Muscle of leg (tissue), 11 donors: ENCODE results near the gene HSD11B1L. TPM values are rescaled to one million over a fixed set of nuclear protein-coding genes. Genes with fewer than 3 reads are reported as not detected.
"Not testable (repeated sequence)": the region's sequence is repeated elsewhere in the genome, so short reads cannot be mapped to it uniquely, and the experiment has no call there.

ENCODE experiments used
- DNase-seq: peaks from one replicate; pipeline ENCODE4 v3.0.0; 2013
- H3K27ac ChIP-seq: one replicate; pipeline ENCODE4 v1.5.1; 2013; ENCODE audit warnings: mild to moderate bottlenecking, low read length, control low read depth
- H3K27me3 ChIP-seq: one replicate; pipeline ENCODE4 v1.6.1; 2013; ENCODE audit warnings: low read length; ENCODE audit not compliant: control insufficient read depth, insufficient read depth
- H3K36me3 ChIP-seq: one replicate; pipeline ENCODE4 v1.6.1; 2013; ENCODE audit warnings: low read length; ENCODE audit not compliant: control insufficient read depth, insufficient read depth
- H3K4me1 ChIP-seq: one replicate; pipeline ENCODE4 v1.6.1; 2013; ENCODE audit warnings: low read length; ENCODE audit not compliant: control insufficient read depth, insufficient read depth
- H3K4me3 ChIP-seq: one replicate; pipeline ENCODE4 v1.5.1; 2013; ENCODE audit warnings: low read length, control low read depth
- H3K9me3 ChIP-seq: replicated peaks from 2 replicates; pipeline ENCODE4 v1.6.1; 2013; ENCODE audit warnings: low read depth, low read length; ENCODE audit not compliant: control insufficient read depth
- WGBS: methylation state at CpG from one replicate; pipeline ENCODE4 v1.1.5; 2013; ENCODE audit warnings: missing lambda C conversion rate; ENCODE audit not compliant: insufficient coverage; 5-methylcytosine and 5-hydroxymethylcytosine counted together
- polyA plus RNA-seq, 8 donors: library from polyadenylated mRNA; unstranded; fragments of 120-200 nt; gene quantifications; one replicate each; pipeline versions ENCODE4 v1.2.1 to v1.2.3, GENCODE V29; 2013; ENCODE audit warnings: inconsistent platforms in 1 of 8, low replicate concordance in 1 of 8; ENCODE audit not compliant: insufficient read length in 8 of 8, insufficient read depth in 1 of 8
- total RNA-seq: library from RNA; stranded (reverse); fragments of 120-200 nt; gene quantifications from one replicate; pipeline ENCODE4 v1.2.4, GENCODE V29; 2013

Gene HSD11B1L
- total and polyA plus RNA-seq, 9 donors, result 4.2 to 6.7 (median 5.5) TPM

- WGBS, result 87% methylated on average over 35 of the region's 38 CpGs
- Histone ChIP-seq H3K36me3 (peaks cover 65% of the 10 kb centered on the region), H3K4me1 (peaks cover 22% of the 10 kb centered on the region)
Observed at GRCh38 chr19:5698635-5699422, 18.0 kb downstream of the HSD11B1L start.

GRCh38 chr19:5700455-5701092 lies 19.7 kb downstream of the HSD11B1L start:
- H3K36me3 ChIP-seq, result peaks cover 65% of the 10 kb centered on the region
- DNase-seq, result no peak
- no peak overlapping the region for H3K27ac ChIP-seq
- 93% methylated on average over 21 of the region's 22 CpGs for WGBS
- peaks cover 9% of the 10 kb centered on the region for H3K4me1 ChIP-seq
- H3K9me3 ChIP-seq, result no peaks in the 10 kb centered on the region
- H3K4me3 ChIP-seq, result no peak overlapping the region
- H3K27me3 ChIP-seq, result no peaks in the 10 kb centered on the region

More at GRCh38 chr19:5698635-5699422, 18.0 kb downstream of the HSD11B1L start:
- Histone ChIP-seq H3K27ac (no peak overlapping the region), H3K9me3 (no peaks in the 10 kb centered on the region), H3K27me3 (no peaks in the 10 kb centered on the region), H3K4me3 (no peak overlapping the region)
- DNase-seq, result no peak

DNA sequence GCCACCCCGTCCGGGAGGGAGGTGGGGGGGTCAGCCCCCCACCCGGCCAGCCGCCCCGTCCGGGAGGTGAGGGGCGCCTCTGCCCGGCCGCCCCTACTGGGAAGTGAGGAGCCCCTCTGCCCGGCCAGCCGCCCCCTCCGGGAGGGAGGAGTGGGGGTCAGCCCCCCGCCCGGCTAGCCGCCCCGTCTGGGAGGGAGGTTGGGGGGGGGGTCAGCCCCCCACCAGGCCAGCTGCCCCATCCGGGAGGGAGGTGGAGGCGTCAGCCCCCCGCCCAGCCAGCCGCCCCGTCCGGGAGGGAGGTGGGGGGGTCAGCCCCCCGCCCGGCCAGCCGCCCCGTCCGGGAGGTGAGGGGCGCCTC lies 21.2 kb downstream of the HSD11B1L start:
- WGBS, result 88% methylated on average over 5 of the region's 28 CpGs

DNA sequence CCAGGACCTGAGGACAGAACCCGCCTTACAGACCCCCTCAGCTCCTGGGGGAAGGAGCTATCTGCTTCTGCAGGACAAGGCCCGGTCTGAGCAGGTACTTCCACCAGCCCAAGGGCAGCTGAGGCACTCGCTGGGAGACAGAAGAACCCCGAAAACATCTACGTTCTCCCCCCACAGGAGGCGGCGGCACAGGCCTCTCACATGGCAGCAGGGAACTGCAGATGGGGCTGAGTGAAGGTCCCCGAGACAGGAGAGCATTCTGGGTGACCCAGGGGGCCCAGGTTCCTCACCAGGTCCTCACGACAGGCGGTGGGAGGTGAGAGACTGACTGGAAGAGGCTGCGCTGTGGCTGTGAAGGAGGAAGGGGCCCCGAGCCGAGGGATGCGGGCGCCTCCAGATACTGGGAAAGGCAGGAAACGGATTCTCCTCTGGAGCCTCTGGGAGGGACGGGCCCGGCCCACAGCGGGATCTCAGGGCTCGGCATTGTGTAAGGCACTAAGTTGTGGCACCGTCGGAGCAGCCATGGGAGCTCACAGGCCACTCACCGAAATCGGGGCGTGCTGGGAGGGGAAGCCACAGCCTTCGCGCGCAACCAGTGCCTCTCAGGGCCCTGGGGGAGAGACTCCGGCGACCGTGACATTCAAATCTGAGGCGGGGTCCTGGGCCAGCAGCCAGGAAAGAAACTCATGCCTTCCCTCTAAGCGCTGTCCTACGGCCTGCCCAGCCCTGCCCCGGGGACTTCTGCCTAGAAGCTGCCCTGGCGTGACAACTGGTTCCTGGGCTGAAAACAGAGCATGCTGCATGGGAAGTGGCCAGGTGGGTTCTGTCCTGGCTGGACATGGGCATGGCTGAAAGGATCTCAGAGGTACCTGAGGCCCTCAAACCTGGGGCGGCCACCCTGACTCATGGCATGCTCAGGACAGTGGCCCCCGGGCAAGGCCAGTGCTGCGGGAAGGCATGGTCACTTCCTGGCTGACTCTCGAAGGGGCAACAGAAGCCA lies 23.3 kb downstream of the HSD11B1L start:
- Histone ChIP-seq H3K4me3 (no peak overlapping the region), H3K27ac (no peak overlapping the region), H3K9me3 (no peaks in the 10 kb centered on the region), H3K4me1 (no peaks in the 10 kb centered on the region), H3K36me3 (peaks cover 70% of the 10 kb centered on the region), H3K27me3 (no peaks in the 10 kb centered on the region)
- DNase-seq, result no peak
- 93% methylated on average over 37 of the region's 40 CpGs for WGBS

More for the DNA sequence above, 21.2 kb downstream of the HSD11B1L start:
- not testable (repeated sequence) for DNase-seq, H3K4me1 ChIP-seq, H3K27me3 ChIP-seq, H3K27ac ChIP-seq, H3K4me3 ChIP-seq, H3K9me3 ChIP-seq
- H3K36me3 ChIP-seq, result peaks cover 64% of the 10 kb centered on the region

GRCh38 chr19:5705552-5705951 lies 24.7 kb downstream of the HSD11B1L start:
- Histone ChIP-seq H3K27ac (no peak overlapping the region), H3K9me3 (no peaks in the 10 kb centered on the region), H3K4me3 (no peak overlapping the region), H3K4me1 (no peaks in the 10 kb centered on the region), H3K27me3 (no peaks in the 10 kb centered on the region), H3K36me3 (peaks cover 71% of the 10 kb centered on the region)
- 86% methylated on average over 15 of the region's 16 CpGs for WGBS
- no peak for DNase-seq

GRCh38 chr19:5706876-5707573 lies 26.2 kb downstream of the HSD11B1L start:
- Histone ChIP-seq H3K27ac (no peak overlapping the region), H3K4me1 (no peaks in the 10 kb centered on the region), H3K27me3 (no peaks in the 10 kb centered on the region), H3K4me3 (no peak overlapping the region), H3K36me3 (peaks cover 81% of the 10 kb centered on the region), H3K9me3 (no peaks in the 10 kb centered on the region)
- no peak for DNase-seq
- 96% methylated on average over 35 of the region's 35 CpGs for WGBS

- 90% methylated on average over 30 of the region's 37 CpGs for WGBS
- DNase-seq, result no peak
- no peaks in the 10 kb centered on the region for H3K27me3 ChIP-seq
- no peak overlapping the region for H3K4me3 ChIP-seq
- H3K36me3 ChIP-seq, result peaks cover 89% of the 10 kb centered on the region
- H3K4me1 ChIP-seq, result no peaks in the 10 kb centered on the region
- H3K9me3 ChIP-seq, result no peaks in the 10 kb centered on the region
- no peak overlapping the region for H3K27ac ChIP-seq
Observed at GRCh38 chr19:5707576-5708575, 27.0 kb downstream of the HSD11B1L start.

- WGBS, result 94% methylated on average over 5 of the region's 8 CpGs
- Histone ChIP-seq H3K4me1 (no peaks in the 10 kb centered on the region), H3K27me3 (no peaks in the 10 kb centered on the region), H3K9me3 (no peaks in the 10 kb centered on the region), H3K27ac (no peak overlapping the region), H3K4me3 (no peak overlapping the region), H3K36me3 (peaks cover 73% of the 10 kb centered on the region)
- no peak for DNase-seq
Observed at GRCh38 chr19:5711025-5711424, 30.2 kb downstream of the HSD11B1L start.

DNA sequence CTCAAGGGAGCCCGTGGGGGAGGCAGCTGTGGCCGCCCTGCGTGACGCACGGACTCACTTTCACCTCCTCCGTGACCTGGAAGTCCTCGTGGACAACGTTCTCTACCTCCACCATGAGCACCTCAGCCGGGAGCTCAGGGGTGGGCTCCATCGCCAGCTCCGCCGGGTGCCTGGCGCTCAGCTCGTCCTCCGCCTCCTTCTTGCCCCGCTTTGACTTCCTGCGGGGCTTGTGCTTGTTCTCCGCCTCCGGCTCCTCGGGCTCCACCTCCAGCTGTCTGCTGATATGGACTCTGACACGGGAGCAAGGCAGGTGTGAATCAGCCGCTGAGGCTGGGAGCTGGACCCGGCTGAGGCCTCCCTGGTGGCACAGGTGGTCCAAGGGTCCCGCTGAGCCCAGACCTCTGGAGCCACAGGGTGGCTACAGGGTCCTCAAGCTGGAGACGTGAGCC lies 30.9 kb downstream of the HSD11B1L start:
- H3K4me1 ChIP-seq, result no peaks in the 10 kb centered on the region
- WGBS, result 91% methylated on average over 24 of the region's 25 CpGs
- H3K36me3 ChIP-seq, result peaks cover 67% of the 10 kb centered on the region
- no peak for DNase-seq
- H3K27ac ChIP-seq, result no peak overlapping the region
- no peaks in the 10 kb centered on the region for H3K27me3 ChIP-seq
- H3K9me3 ChIP-seq, result no peaks in the 10 kb centered on the region
- no peak overlapping the region for H3K4me3 ChIP-seq
